Stimulated activated CD8-positive, alpha-beta memory T cell treated with anti-CD3 and anti-CD28 coated beads, Interleukin-2, amount 100 ng/mL, for 1 hour (primary cell): ENCODE results near the gene OR10H5.
"Not testable (repeated sequence)": the region's sequence is repeated elsewhere in the genome, so short reads cannot be mapped to it uniquely, and the experiment has no call there.

Experiments
- DNase-seq, 2 donors: peaks; one replicate each; pipeline ENCODE4 v3.0.0-alpha.2; 2020; ENCODE audit warnings: low read depth in 2 of 2

Gene OR10H5

GRCh38 chr19:15811476-15811875 is 24.0 kb downstream of the OR10H5 start:
- DNase-seq = no peak

- DNase-seq = peak in 1 of 2 donors; percentile 9
Observed at GRCh38 chr19:15812060-15812722, 24.7 kb downstream of the OR10H5 start.

- no peak for DNase-seq
Observed at GRCh38 chr19:15813916-15814315, 26.5 kb downstream of the OR10H5 start.

- DNase-seq = no peak
Observed at GRCh38 chr19:15815306-15815705, 27.8 kb downstream of the OR10H5 start, which contains the start of gene OR10H1. Gene OR10H1 (minus strand): TSS chr19:15815664. CDS start chr19:15808037, 7,627 bp downstream.

GRCh38 chr19:15820646-15821045 is 33.2 kb downstream of the OR10H5 start:
- no peak for DNase-seq

- no peak for DNase-seq
Observed at GRCh38 chr19:15825753-15826152, 38.3 kb downstream of the OR10H5 start.

- no peak for DNase-seq
Observed at GRCh38 chr19:15828121-15828610, 40.7 kb downstream of the OR10H5 start.

- not testable (repeated sequence) for DNase-seq
Observed at GRCh38 chr19:15828611-15829305, 41.3 kb downstream of the OR10H5 start.

GRCh38 chr19:15829306-15829698 is 41.8 kb downstream of the OR10H5 start:
- DNase-seq = no peak

- no peak for DNase-seq
Observed at GRCh38 chr19:15829786-15830185, 42.3 kb downstream of the OR10H5 start.

GRCh38 chr19:15831626-15832025 is 44.2 kb downstream of the OR10H5 start:
- DNase-seq = no peak

- DNase-seq = not testable (repeated sequence)
Observed at GRCh38 chr19:15834232-15834631, 46.8 kb downstream of the OR10H5 start.

- peak; percentile 33 to 35 for DNase-seq
Observed at GRCh38 chr19:15835565-15836329, 48.3 kb downstream of the OR10H5 start.

- peak; percentile 88 to 91 for DNase-seq
Observed at GRCh38 chr19:15836330-15837220, 49.1 kb downstream of the OR10H5 start.

- DNase-seq = no peak
Observed at GRCh38 chr19:15837221-15837731, 49.8 kb downstream of the OR10H5 start.

GRCh38 chr19:15838351-15838750 is 50.9 kb downstream of the OR10H5 start:
- DNase-seq = no peak

GRCh38 chr19:15839888-15840287 is 52.4 kb downstream of the OR10H5 start:
- DNase-seq = not testable (repeated sequence)

- no peak for DNase-seq
Observed at GRCh38 chr19:15840833-15841232, 53.4 kb downstream of the OR10H5 start.

- DNase-seq = no peak
Observed at GRCh38 chr19:15841875-15842569, 54.6 kb downstream of the OR10H5 start.

- DNase-seq = no peak
Observed at GRCh38 chr19:15843203-15843893, 55.9 kb downstream of the OR10H5 start.
